Astrocyte (in vitro differentiated cells and primary cell): ENCODE measurements around the gene PARN. TPM values are rescaled to one million over a fixed set of nuclear protein-coding genes. Genes with fewer than 3 reads are reported as not detected.

Source experiments
- DNase-seq: peaks from one replicate; pipeline ENCODE4 v3.0.0-alpha.2; 2010; ENCODE audit warnings: low read depth
- FAIRE-seq: peaks from 2 replicates; lab custom pipeline; 2011; peaks lifted over from hg19 to GRCh38; lab: Jason Lieb, UNC
- H2AFZ ChIP-seq: 2 replicates; pipeline ENCODE4 v1.6.0; 2012; ENCODE audit warnings: low read depth, low read length, inconsistent platforms
- H3K27ac ChIP-seq: 2 replicates; pipeline ENCODE4 v1.5.1; 2011; ENCODE audit warnings: low read depth, low read length, inconsistent platforms
- H3K27me3 ChIP-seq: 2 replicates; pipeline ENCODE4 v1.6.0; 2011; ENCODE audit warnings: low read length, inconsistent platforms; ENCODE audit not compliant: insufficient read depth
- H3K36me3 ChIP-seq: 2 replicates; pipeline ENCODE4 v1.5.1; 2011; ENCODE audit warnings: low read length, inconsistent platforms; ENCODE audit not compliant: insufficient read depth
- H3K4me1 ChIP-seq: 2 replicates; pipeline ENCODE4 v1.5.1; 2011; ENCODE audit warnings: low read length, inconsistent platforms; ENCODE audit not compliant: insufficient read depth
- H3K4me2 ChIP-seq: 2 replicates; pipeline ENCODE4 v1.6.0; 2012; ENCODE audit warnings: low read length, inconsistent platforms
- H3K4me3 ChIP-seq: 2 replicates; pipeline ENCODE4 v1.5.1; 2011; ENCODE audit warnings: low read depth, mild to moderate bottlenecking, low read length, inconsistent platforms; ENCODE audit not compliant: insufficient read depth
- H3K79me2 ChIP-seq: 2 replicates; pipeline ENCODE4 v1.6.0; 2012; ENCODE audit warnings: mild to moderate bottlenecking, low read length, inconsistent platforms; ENCODE audit not compliant: insufficient read depth
- H3K9ac ChIP-seq: 2 replicates; pipeline ENCODE4 v1.6.0; 2012; ENCODE audit warnings: mild to moderate bottlenecking, low read length, inconsistent platforms
- H3K9me3 ChIP-seq: 2 replicates; pipeline ENCODE4 v1.5.1; 2012; ENCODE audit warnings: low read depth, mild to moderate bottlenecking, low read length, inconsistent platforms; ENCODE audit not compliant: insufficient read depth
- H4K20me1 ChIP-seq: 2 replicates; pipeline ENCODE4 v1.6.0; 2012; ENCODE audit warnings: low read length, inconsistent platforms; ENCODE audit not compliant: insufficient read depth
- H3K27ac Mint-ChIP-seq: one replicate; pipeline ENCODE4 v1.8.0; 2021; ENCODE audit warnings: mild to moderate bottlenecking, mixed read lengths; ENCODE audit not compliant: unreplicated experiment
- H3K27me3 Mint-ChIP-seq: one replicate; pipeline ENCODE4 v1.8.0; 2021; ENCODE audit warnings: low read depth, mixed read lengths; ENCODE audit not compliant: unreplicated experiment
- H3K36me3 Mint-ChIP-seq: one replicate; pipeline ENCODE4 v1.8.0; 2021; ENCODE audit warnings: low read depth, mixed read lengths; ENCODE audit not compliant: unreplicated experiment
- H3K4me1 Mint-ChIP-seq: one replicate; pipeline ENCODE4 v1.8.0; 2021; ENCODE audit warnings: low read depth, mixed read lengths; ENCODE audit not compliant: unreplicated experiment
- H3K4me3 Mint-ChIP-seq: one replicate; pipeline ENCODE4 v1.8.0; 2021; ENCODE audit warnings: mild to moderate bottlenecking, moderate library complexity, mixed read lengths; ENCODE audit not compliant: unreplicated experiment
- H3K9me3 Mint-ChIP-seq: one replicate; pipeline ENCODE4 v1.8.0; 2021; ENCODE audit warnings: mild to moderate bottlenecking, mixed read lengths; ENCODE audit not compliant: unreplicated experiment
- CTCF ChIP-seq: IDR thresholded peaks from 2 replicates; pipeline ENCODE4 v1.5.1; 2011; ENCODE audit warnings: low read depth, mild to moderate bottlenecking, inconsistent platforms, low read length, moderate library complexity; ENCODE audit not compliant: insufficient read depth
- EZH2 ChIP-seq: IDR thresholded peaks from 2 replicates; pipeline ENCODE4 v1.6.1; 2012; ENCODE audit warnings: mild to moderate bottlenecking, low read length, inconsistent platforms; ENCODE audit not compliant: insufficient read depth
- total RNA-seq: library from RNA; stranded (reverse); gene quantifications from 2 replicates; pipeline ENCODE4 v1.2.1, GENCODE V29; 2021

Gene PARN
- total RNA-seq, 1 donor from 2014 or later: 26.1 TPM

- Histone ChIP-seq H3K27ac (no peak overlapping the region), H3K4me1 (peaks cover 17% of the 10 kb centered on the region), H3K36me3 (no peaks in the 10 kb centered on the region), H3K9ac (no peak overlapping the region), H2AFZ (no peak overlapping the region), H3K79me2 (no peaks in the 10 kb centered on the region), H3K4me3 (no peak overlapping the region), H3K9me3 (no peaks in the 10 kb centered on the region), H3K27me3 (no peaks in the 10 kb centered on the region), H4K20me1 (no peaks in the 10 kb centered on the region), H3K4me2 (no peak overlapping the region)
- peaks cover 33% of the 10 kb centered on the region for H3K4me1 Mint-ChIP-seq
- no peaks in the 10 kb centered on the region for H3K27me3 Mint-ChIP-seq
- DNase-seq (peak; percentile 31), FAIRE-seq (no peak)
- H3K4me3 Mint-ChIP-seq: no peak overlapping the region
- TF ChIP-seq CTCF (no peak), EZH2 (no peak)
- no peak overlapping the region for H3K27ac Mint-ChIP-seq
- no peaks in the 10 kb centered on the region for H3K9me3 Mint-ChIP-seq
- no peaks in the 10 kb centered on the region for H3K36me3 Mint-ChIP-seq
Observed at GRCh38 chr16:14455573-14455972, 174.5 kb downstream of the PARN start.

- Histone ChIP-seq H3K9ac (no peak overlapping the region), H4K20me1 (no peaks in the 10 kb centered on the region), H3K9me3 (no peaks in the 10 kb centered on the region), H3K27ac (no peak overlapping the region), H3K4me2 (no peak overlapping the region), H2AFZ (no peak overlapping the region), H3K79me2 (no peaks in the 10 kb centered on the region), H3K4me1 (peaks cover 17% of the 10 kb centered on the region), H3K4me3 (no peak overlapping the region), H3K36me3 (no peaks in the 10 kb centered on the region), H3K27me3 (no peaks in the 10 kb centered on the region)
- Mint-ChIP-seq H3K27me3 (no peaks in the 10 kb centered on the region), H3K9me3 (no peaks in the 10 kb centered on the region), H3K4me1 (peaks cover 39% of the 10 kb centered on the region), H3K27ac (peak overlapping the region; percentile 7), H3K4me3 (no peak overlapping the region), H3K36me3 (no peaks in the 10 kb centered on the region)
- DNase-seq: peak; percentile 65
- no peak for FAIRE-seq
- TF ChIP-seq EZH2: no peak
- TF ChIP-seq CTCF: no peak
Observed at GRCh38 chr16:14454391-14454790, 175.7 kb downstream of the PARN start.

GRCh38 chr16:14452066-14452465, 178.0 kb downstream of the PARN start:
- no peak for DNase-seq
- Histone ChIP-seq H3K9me3 (no peaks in the 10 kb centered on the region), H3K4me3 (no peak overlapping the region), H2AFZ (no peak overlapping the region), H3K27ac (no peak overlapping the region), H3K79me2 (no peaks in the 10 kb centered on the region), H4K20me1 (no peaks in the 10 kb centered on the region), H3K27me3 (no peaks in the 10 kb centered on the region), H3K4me2 (no peak overlapping the region), H3K4me1 (peaks cover 13% of the 10 kb centered on the region), H3K36me3 (no peaks in the 10 kb centered on the region), H3K9ac (no peak overlapping the region)
- Mint-ChIP-seq H3K9me3 (no peaks in the 10 kb centered on the region), H3K27me3 (no peaks in the 10 kb centered on the region), H3K27ac (no peak overlapping the region), H3K36me3 (no peaks in the 10 kb centered on the region), H3K4me1 (peaks cover 37% of the 10 kb centered on the region), H3K4me3 (no peak overlapping the region)
- TF ChIP-seq CTCF: no peak
- no peak for TF ChIP-seq EZH2
- FAIRE-seq: no peak
